ENCODE data around the gene DGKZ. TPM values are rescaled to one million over a fixed set of nuclear protein-coding genes. Genes with fewer than 3 reads are reported as not detected.
A peak's percentile ranks its signal among the peaks of the same experiment; 100 is the strongest.
"Not testable (repeated sequence)": the region's sequence is repeated elsewhere in the genome, so short reads cannot be mapped to it uniquely, and the experiment has no call there.

The DGKZ gene
- total RNA-seq, 4 donors from 2014 or later = 13.5 to 55.3 (median 42.8) TPM

GRCh38 chr11:46367244-46367915 is 20.1 kb downstream of the DGKZ start:
- no peak overlapping the region for H3K27ac ChIP-seq
- no peaks in the 10 kb centered on the region for H3K4me1 ChIP-seq
- peak; percentile 85 to 87 (median 86) for TF ChIP-seq CTCF (IDR thresholded peaks at IDR 0.05)
- no peak for TF ChIP-seq POLR2A (IDR thresholded peaks at IDR 0.05)
- no peaks in the 10 kb centered on the region for H3K27me3 ChIP-seq
- intact Hi-C loops (cut with DNase I; ENCODE audit: low total_unique reads) = no loop called here
- no peak overlapping the region for H3K4me3 ChIP-seq
- DNase-seq = peak; percentile 64 to 72
- no peaks in the 10 kb centered on the region for H3K9me3 ChIP-seq
- no peaks in the 10 kb centered on the region for H3K36me3 ChIP-seq

- H3K36me3 ChIP-seq = no peaks in the 10 kb centered on the region
- H3K27me3 ChIP-seq = no peaks in the 10 kb centered on the region
- no peak overlapping the region for H3K4me3 ChIP-seq
- no peak for DNase-seq
- H3K9me3 ChIP-seq = no peaks in the 10 kb centered on the region
- no peak overlapping the region for H3K27ac ChIP-seq
- intact Hi-C loops (cut with DNase I; ENCODE audit: low total_unique reads) = no loop called here
- H3K4me1 ChIP-seq = no peaks in the 10 kb centered on the region
- TF ChIP-seq CTCF (IDR thresholded peaks at IDR 0.05) (no peak), POLR2A (IDR thresholded peaks at IDR 0.05) (no peak)
These were observed 20.6 kb downstream of the DGKZ start for GRCh38 chr11:46367916-46368267.

GRCh38 chr11:46369458-46370152 is 22.3 kb downstream of the DGKZ start:
- no peaks in the 10 kb centered on the region for H3K36me3 ChIP-seq
- H3K4me3 ChIP-seq = no peak overlapping the region
- H3K9me3 ChIP-seq = no peaks in the 10 kb centered on the region
- no peaks in the 10 kb centered on the region for H3K27me3 ChIP-seq
- no peaks in the 10 kb centered on the region for H3K4me1 ChIP-seq
- intact Hi-C loops (cut with DNase I; ENCODE audit: low total_unique reads) = no loop called here
- no peak overlapping the region for H3K27ac ChIP-seq
- peak; percentile 49 to 55 for DNase-seq
- TF ChIP-seq CTCF (IDR thresholded peaks at IDR 0.05) = peak; percentile 57 to 77 (median 65)
- no peak for TF ChIP-seq POLR2A (IDR thresholded peaks at IDR 0.05)

- TF ChIP-seq POLR2A (IDR thresholded peaks at IDR 0.05) (no peak), CTCF (IDR thresholded peaks at IDR 0.05) (no peak)
- Histone ChIP-seq H3K36me3 (no peaks in the 10 kb centered on the region), H3K27ac (no peak overlapping the region), H3K9me3 (no peaks in the 10 kb centered on the region), H3K4me3 (no peak overlapping the region), H3K27me3 (no peaks in the 10 kb centered on the region), H3K4me1 (no peaks in the 10 kb centered on the region)
- intact Hi-C loops (cut with DNase I; ENCODE audit: low total_unique reads) = no loop called here
- no peak for DNase-seq
These were observed 23.0 kb downstream of the DGKZ start for GRCh38 chr11:46370253-46370652.

- H3K9me3 ChIP-seq; H3K27me3 ChIP-seq; H3K4me3 ChIP-seq; H3K4me1 ChIP-seq; DNase-seq; H3K36me3 ChIP-seq; intact Hi-C loops (cut with DNase I; ENCODE audit: low total_unique reads); H3K27ac ChIP-seq: not testable (repeated sequence)
These were observed 24.0 kb downstream of the DGKZ start for GRCh38 chr11:46371262-46371661.
